ENCODE results near the gene COPS3. TPM values are rescaled to one million over a fixed set of nuclear protein-coding genes. Genes with fewer than 3 reads are reported as not detected.
A peak's percentile ranks its signal among the peaks of the same experiment; 100 is the strongest.
"Not testable (repeated sequence)": the region's sequence is repeated elsewhere in the genome, so short reads cannot be mapped to it uniquely, and the experiment has no call there.

Gene COPS3
- total RNA-seq, 1 donor from 2014 or later: 106 TPM

DNA sequence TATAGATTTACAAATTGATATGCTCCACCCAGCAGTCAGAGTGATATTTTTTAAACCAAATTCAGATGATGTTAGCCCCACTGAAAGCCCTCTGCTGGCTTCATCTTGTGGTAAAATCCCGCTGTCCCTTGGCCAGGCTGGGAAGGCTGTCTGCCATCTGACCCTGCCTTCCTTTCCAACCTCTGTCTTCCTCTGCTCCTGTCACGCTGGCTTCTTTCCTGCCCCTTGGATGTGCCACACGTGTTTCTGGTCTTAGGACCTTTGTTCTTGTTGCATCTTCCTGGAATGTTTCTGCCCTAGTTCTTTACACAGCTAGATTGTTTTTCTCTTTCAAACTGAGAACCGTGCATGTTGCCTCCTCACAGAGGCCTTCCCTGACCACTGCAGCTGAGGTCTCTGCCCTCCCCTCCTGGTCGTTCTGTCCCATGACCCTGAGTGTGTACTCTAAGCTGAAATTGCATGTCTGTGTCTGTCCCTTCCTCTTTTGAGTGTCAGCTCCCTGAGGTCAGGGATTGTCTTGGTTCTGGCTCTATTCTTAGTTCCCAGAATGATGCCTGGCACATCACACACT is 33.5 kb upstream of the COPS3 start:
- H3K27me3 Mint-ChIP-seq (ENCODE audit: low read depth): no peaks in the 10 kb centered on the region
- H3K36me3 Mint-ChIP-seq (ENCODE audit: low read depth): peaks cover 10% of the 10 kb centered on the region
- H3K27ac Mint-ChIP-seq: no peak overlapping the region
- no peaks in the 10 kb centered on the region for H3K9me3 Mint-ChIP-seq
- peaks cover 3% of the 10 kb centered on the region for H3K4me1 Mint-ChIP-seq (ENCODE audit: low read depth)
- no peak overlapping the region for H3K4me3 Mint-ChIP-seq (ENCODE audit: low read depth)
- no peak for DNase-seq (ENCODE audit: low spot score)
- intact Hi-C loops (cut with micrococcal nuclease): loop anchor here (5.0 kb wide), 1 partner anchor 312 kb away; no protein-coding TSS in a partner anchor

DNA sequence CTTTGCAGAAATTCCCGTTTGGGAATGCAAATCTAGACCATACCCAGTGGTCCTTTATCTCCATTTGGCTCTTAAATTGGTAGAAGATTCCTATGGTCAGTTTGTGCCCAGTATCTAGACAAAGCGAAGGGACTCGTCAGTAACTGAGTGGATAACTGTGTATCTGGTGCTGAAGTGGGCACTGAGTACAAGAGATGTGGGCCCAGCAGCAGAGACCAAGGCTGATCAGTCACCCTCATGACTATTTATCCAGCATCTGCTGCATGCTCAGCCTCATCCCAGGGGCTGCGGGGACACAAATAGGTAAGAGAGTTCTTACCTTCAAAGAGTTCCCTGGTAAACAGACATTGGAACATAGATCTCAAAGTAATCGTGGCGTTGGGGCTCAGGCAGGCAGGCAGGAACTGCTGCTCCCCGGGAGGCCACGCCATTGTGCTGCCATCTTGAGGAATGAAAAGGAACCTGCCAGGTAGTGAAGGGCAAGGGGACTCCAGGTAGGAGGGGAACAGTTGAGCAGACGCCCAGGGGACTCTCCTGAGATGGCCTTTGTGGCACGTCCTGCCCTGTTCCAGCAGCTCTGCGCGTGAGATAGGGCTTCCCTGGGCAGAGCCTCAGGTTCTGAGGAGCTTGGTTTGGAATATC is 32.4 kb upstream of the COPS3 start:
- no peaks in the 10 kb centered on the region for H3K9me3 Mint-ChIP-seq
- H3K4me1 Mint-ChIP-seq (ENCODE audit: low read depth): peaks cover 3% of the 10 kb centered on the region
- H3K36me3 Mint-ChIP-seq (ENCODE audit: low read depth): peaks cover 10% of the 10 kb centered on the region
- H3K4me3 Mint-ChIP-seq (ENCODE audit: low read depth): no peak overlapping the region
- DNase-seq (ENCODE audit: low spot score): peak; percentile 58
- H3K27me3 Mint-ChIP-seq (ENCODE audit: low read depth): no peaks in the 10 kb centered on the region
- intact Hi-C loops (cut with micrococcal nuclease): loop anchor here (5.0 kb wide), 1 partner anchor 311 kb away; no protein-coding TSS in a partner anchor
- H3K27ac Mint-ChIP-seq: no peak overlapping the region

DNA sequence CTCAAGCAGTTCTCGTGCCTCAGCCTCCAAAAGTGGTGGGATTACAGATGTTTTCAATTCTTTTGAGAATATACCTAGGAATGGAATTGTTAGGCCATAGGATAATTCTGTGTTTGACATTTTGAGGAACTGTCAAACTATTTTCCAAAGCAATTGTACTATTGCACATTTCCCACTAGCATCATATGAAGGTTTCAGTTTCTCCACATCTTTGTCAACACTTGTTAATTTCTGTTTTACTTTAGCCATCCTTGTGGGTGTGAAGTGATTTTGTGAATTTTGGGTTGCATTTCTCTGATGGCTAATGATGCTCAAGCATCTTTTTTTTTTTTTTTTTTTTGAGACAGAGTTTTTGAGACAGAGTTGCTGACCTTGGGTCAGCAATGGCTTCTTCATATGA is 28.3 kb upstream of the COPS3 start:
- no peaks in the 10 kb centered on the region for H3K27me3 Mint-ChIP-seq (ENCODE audit: low read depth)
- intact Hi-C loops (cut with micrococcal nuclease): no loop called here
- no peak overlapping the region for H3K27ac Mint-ChIP-seq
- H3K4me1 Mint-ChIP-seq (ENCODE audit: low read depth): peaks cover 20% of the 10 kb centered on the region
- H3K36me3 Mint-ChIP-seq (ENCODE audit: low read depth): peaks cover 14% of the 10 kb centered on the region
- DNase-seq (ENCODE audit: low spot score): no peak
- H3K9me3 Mint-ChIP-seq: no peaks in the 10 kb centered on the region
- H3K4me3 Mint-ChIP-seq (ENCODE audit: low read depth): no peak overlapping the region

DNA sequence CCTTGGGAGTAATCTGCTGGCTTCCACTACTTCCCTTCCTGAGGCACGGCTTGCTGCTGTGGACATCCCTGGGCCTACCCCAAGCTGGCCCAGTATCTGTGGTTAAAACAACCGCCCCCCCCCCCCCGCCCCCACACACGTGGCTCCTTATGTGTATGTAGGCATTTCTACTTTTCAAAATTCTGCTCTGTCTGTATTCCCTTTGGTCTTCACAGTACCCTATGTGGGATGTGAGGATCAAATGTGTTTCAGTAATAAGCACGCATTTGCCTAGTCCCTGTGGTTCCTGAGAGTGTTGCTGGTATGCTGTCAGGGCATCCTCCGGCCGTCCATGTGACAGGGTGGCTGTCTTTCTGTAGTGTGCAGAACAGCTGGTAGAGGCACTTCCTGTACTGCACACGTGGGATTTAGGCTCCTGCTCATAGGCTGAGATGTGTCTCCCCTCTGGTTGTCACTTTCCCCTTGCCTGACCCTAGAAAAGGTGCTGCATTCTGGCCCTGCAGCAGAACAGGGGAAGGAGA is 24.3 kb upstream of the COPS3 start:
- peak; percentile 59 for DNase-seq (ENCODE audit: low spot score)
- no peaks in the 10 kb centered on the region for H3K9me3 Mint-ChIP-seq

DNA sequence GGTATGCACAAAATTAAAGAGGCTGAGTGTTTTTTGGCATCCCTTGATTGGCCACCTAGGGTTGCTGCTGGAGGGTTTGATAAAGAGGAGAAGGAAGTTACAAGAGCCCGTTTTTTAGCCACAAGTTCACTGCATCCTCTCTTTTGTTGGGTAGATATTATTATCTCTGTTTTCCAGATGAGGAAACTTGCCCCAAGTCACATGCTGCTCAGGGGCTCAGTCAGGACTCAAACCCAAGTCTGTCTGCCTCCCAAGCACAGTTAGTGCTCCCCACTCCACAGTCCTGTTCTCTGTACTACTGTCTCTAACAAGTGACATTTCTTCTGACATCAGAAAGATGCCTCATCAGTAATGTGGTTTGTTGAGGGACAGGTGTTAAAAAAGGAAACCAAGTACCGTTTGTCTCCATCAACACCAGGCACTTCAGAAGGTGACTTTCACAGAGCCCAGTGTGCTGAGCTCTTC is 23.5 kb upstream of the COPS3 start:
- Mint-ChIP-seq H3K27me3 (ENCODE audit: low read depth) (no peaks in the 10 kb centered on the region), H3K4me3 (ENCODE audit: low read depth) (peak overlapping the region; percentile 85), H3K36me3 (ENCODE audit: low read depth) (peaks cover 5% of the 10 kb centered on the region), H3K27ac (peak overlapping the region; percentile 87), H3K9me3 (no peaks in the 10 kb centered on the region), H3K4me1 (ENCODE audit: low read depth) (peaks cover 36% of the 10 kb centered on the region)
- DNase-seq (ENCODE audit: low spot score): peak; percentile 25
- intact Hi-C loops (cut with micrococcal nuclease): loop anchor here (5.0 kb wide), 3 partner anchors 67 to 288 kb away; partner anchors contain the start of genes FLCN, MED9 and PEMT

More for the DNA sequence above, 24.3 kb upstream of the COPS3 start:
- Mint-ChIP-seq H3K4me1 (ENCODE audit: low read depth) (peaks cover 31% of the 10 kb centered on the region), H3K36me3 (ENCODE audit: low read depth) (peaks cover 10% of the 10 kb centered on the region), H3K27me3 (ENCODE audit: low read depth) (no peaks in the 10 kb centered on the region), H3K4me3 (ENCODE audit: low read depth) (peak overlapping the region; percentile 85), H3K27ac (peak overlapping the region; percentile 92)
- intact Hi-C loops (cut with micrococcal nuclease): loop anchor here (1.0 kb wide), 1 partner anchor 25 kb away; no protein-coding TSS in a partner anchor

DNA sequence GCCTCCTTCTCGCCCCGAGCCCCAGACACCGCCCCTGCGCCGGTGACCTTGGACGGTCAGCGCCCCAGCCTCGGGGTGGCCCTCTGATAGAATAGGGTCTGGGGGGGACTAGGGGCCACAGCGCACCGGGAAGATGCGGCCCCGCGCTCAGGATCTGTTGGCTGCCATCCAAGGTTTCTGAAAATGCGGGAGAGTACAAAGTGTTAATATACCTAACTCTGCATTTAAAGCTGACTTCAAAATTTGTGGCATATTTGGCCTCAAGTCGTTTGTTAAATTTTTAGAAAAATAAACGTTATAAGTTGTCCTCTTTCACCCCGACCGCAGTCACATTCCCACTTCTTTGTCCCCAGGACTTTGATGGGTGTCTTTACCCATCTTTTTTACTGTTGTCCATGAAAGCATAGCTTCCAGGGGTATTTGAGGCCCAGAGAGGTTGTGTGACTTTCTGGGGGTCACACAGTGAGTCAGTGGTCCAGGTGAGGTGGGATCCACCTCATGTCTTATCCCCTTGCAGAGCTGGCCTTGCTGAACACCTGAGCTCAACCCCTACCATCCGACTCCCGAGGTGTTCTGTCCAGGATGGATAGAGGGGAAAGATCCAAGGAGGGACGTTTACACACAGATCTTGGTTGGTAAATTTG is 22.9 kb upstream of the COPS3 start:
- no peaks in the 10 kb centered on the region for H3K9me3 Mint-ChIP-seq
- H3K27me3 Mint-ChIP-seq (ENCODE audit: low read depth): no peaks in the 10 kb centered on the region
- peak overlapping the region; percentile 87 for H3K27ac Mint-ChIP-seq
- no peak for DNase-seq (ENCODE audit: low spot score)
- peak overlapping the region; percentile 85 for H3K4me3 Mint-ChIP-seq (ENCODE audit: low read depth)
- H3K4me1 Mint-ChIP-seq (ENCODE audit: low read depth): peaks cover 36% of the 10 kb centered on the region
- peaks cover 5% of the 10 kb centered on the region for H3K36me3 Mint-ChIP-seq (ENCODE audit: low read depth)
- intact Hi-C loops (cut with micrococcal nuclease): loop anchor here (5.0 kb wide), 3 partner anchors 67 to 288 kb away; partner anchors contain the start of genes FLCN, MED9 and PEMT

DNA sequence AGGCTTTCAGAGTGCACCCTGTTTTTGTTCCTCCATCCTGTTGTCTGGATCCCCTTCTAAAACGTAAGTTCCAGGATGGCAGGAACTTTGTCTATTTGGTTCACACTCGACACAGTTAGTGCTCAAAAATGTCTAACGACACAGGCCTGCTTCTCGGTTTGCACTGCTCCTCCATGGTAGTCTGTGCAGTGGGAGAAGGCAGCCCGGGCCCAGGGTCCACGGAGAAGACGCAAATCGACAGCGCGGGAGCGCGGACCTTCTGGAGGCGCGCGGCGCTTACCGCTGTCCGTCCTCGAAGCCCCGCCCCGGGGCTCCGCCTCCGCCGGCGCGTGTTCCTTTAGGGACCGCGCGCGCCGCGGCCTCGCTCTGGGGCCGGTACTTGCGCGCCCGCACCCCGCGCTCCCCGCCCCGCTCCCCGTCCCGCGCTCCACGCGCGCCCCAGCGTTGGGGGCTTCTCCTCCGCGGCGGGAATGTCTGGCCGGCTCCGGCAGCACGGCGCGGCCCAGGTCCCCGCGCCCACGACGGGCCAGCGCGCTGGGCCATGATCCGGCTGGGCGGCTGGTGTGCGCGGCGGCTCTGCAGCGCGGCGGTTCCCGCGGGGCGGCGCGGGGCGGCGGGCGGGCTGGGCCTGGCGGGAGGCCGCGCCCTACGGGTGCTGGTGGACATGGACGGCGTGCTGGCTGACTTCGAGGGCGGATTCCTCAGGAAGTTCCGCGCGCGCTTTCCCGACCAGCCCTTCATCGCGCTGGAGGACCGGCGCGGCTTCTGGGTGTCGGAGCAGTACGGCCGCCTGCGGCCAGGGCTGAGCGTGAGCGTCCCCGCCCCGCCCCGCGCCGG is 22.2 kb upstream of the COPS3 start, which contains the start of gene NT5M:
NT5M (plus strand) TSS at position 364 of the 837 bp plus-strand sequence; CDS start at position 542, 178 bp downstream.
- no peaks in the 10 kb centered on the region for H3K27me3 Mint-ChIP-seq (ENCODE audit: low read depth)
- peak within 1 kb of the TSS; percentile 87 for H3K27ac Mint-ChIP-seq
- peaks cover 38% of the 10 kb centered on the region for H3K4me1 Mint-ChIP-seq (ENCODE audit: low read depth)
- peaks cover 5% of the 10 kb centered on the region for H3K36me3 Mint-ChIP-seq (ENCODE audit: low read depth)
- DNase-seq (ENCODE audit: low spot score): peak; percentile 71
- intact Hi-C loops (cut with micrococcal nuclease): loop anchor here (5.0 kb wide), 3 partner anchors 66 to 289 kb away; partner anchors contain the start of genes FLCN, MED9 and PEMT
- H3K4me3 Mint-ChIP-seq (ENCODE audit: low read depth): peak within 1 kb of the TSS; percentile 88
- no peaks in the 10 kb centered on the region for H3K9me3 Mint-ChIP-seq

DNA sequence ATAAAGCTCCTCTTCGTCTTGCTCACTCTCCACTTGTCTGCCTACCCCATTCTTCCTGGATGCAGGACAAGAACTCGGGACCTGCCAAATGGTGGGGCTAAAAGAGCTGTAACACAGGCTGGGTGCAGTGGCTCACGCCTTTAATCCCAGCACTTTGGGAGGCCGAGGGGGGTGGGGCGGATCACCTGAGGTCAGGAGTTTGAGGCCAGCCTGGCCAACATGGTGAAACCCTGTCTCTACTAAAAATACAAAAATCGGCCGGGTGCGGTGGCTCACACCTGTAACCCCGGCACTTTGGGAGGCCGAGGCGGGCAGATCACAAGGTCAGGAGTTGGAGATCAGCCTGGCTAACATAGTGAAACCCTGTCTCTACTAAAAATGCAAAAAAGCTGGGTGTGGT is 20.6 kb upstream of the COPS3 start:
- intact Hi-C loops (cut with micrococcal nuclease): loop anchor here (2.0 to 5.0 kb wide), 4 partner anchors 64 to 291 kb away; partner anchors contain the start of genes FLCN, MED9, MPRIP and PEMT
- not testable (repeated sequence) for H3K27ac Mint-ChIP-seq; H3K27me3 Mint-ChIP-seq (ENCODE audit: low read depth); H3K4me3 Mint-ChIP-seq (ENCODE audit: low read depth); DNase-seq (ENCODE audit: low spot score); H3K9me3 Mint-ChIP-seq; H3K36me3 Mint-ChIP-seq (ENCODE audit: low read depth)
- peaks cover 48% of the 10 kb centered on the region for H3K4me1 Mint-ChIP-seq (ENCODE audit: low read depth)

DNA sequence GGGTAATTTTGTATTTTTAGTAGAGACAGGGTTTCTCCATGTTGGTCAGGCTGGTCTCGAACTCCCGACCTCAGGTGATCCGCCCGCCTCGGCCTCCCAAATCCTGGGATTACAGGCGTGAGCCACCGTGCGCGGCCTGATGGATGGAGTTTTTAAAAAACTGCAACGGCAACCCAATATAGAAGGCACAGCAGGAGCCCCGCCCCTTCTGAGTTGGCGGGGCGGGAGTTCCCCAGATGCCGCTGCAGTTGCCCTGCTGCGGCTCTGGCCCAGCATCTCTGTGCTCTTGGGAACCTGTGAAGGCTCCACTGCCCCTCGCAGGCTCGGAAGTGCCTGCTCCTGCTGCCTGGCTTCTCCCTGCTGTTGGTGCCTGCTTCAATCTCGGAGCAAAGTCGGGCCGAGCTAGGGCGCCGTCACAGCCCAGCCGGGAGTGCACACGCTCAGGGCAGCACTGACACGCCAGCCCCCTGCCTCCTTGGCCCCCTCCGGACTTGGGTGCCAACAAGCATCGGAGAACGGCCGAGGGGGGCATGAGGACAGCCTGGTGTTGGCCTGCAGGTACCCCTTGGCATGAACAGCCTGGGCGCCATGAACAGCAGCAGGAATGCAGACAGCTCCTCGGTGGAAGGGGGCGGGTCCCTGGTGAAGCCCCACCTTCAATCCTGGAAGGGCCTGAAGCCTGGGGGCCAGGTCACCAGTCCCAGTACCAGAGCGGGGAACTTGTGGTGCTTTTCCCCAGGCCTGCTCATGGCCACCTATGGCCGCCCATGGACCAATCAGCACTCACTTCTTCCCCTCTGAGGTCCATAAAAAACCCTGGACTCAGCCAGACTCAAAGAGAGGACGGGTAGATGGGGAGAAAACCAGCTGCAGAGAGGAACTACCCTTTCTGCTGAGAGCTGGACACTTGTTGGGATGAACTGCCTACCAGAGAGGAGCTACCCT is 19.9 kb upstream of the COPS3 start:
- peak overlapping the region; percentile 57 for H3K4me3 Mint-ChIP-seq (ENCODE audit: low read depth)
- H3K27ac Mint-ChIP-seq: no peak overlapping the region
- peak; percentile 48 for DNase-seq (ENCODE audit: low spot score)
- H3K27me3 Mint-ChIP-seq (ENCODE audit: low read depth): no peaks in the 10 kb centered on the region
- H3K36me3 Mint-ChIP-seq (ENCODE audit: low read depth): peaks cover 3% of the 10 kb centered on the region
- H3K4me1 Mint-ChIP-seq (ENCODE audit: low read depth): peaks cover 45% of the 10 kb centered on the region
- no peaks in the 10 kb centered on the region for H3K9me3 Mint-ChIP-seq
- intact Hi-C loops (cut with micrococcal nuclease): loop anchor here (2.0 to 5.0 kb wide), 4 partner anchors 64 to 291 kb away; partner anchors contain the start of genes FLCN, MED9, MPRIP and PEMT

DNA sequence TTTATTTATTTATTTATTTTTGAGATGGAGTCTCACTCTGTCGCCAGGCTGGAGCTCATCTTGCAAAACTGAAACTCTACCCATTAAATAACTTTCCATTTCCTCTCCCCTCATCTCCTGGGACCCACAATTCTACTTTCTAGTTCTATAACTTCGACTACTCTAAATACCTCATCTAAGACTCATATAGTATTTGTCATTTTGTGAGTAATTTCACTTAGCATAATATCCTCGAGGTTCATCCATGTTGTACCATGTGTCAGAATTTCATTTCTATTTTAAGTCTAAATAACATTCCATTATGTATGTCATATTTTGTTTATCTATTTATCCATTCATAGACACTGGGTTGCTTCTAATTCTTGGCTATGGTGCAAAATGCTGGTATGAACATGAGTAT is 17.1 kb upstream of the COPS3 start:
- intact Hi-C loops (cut with micrococcal nuclease): no loop called here
- Mint-ChIP-seq H3K27ac (no peak overlapping the region), H3K36me3 (ENCODE audit: low read depth) (no peaks in the 10 kb centered on the region), H3K27me3 (ENCODE audit: low read depth) (no peaks in the 10 kb centered on the region), H3K9me3 (no peaks in the 10 kb centered on the region), H3K4me3 (ENCODE audit: low read depth) (no peak overlapping the region), H3K4me1 (ENCODE audit: low read depth) (peaks cover 26% of the 10 kb centered on the region)
- DNase-seq (ENCODE audit: low spot score): no peak

DNA sequence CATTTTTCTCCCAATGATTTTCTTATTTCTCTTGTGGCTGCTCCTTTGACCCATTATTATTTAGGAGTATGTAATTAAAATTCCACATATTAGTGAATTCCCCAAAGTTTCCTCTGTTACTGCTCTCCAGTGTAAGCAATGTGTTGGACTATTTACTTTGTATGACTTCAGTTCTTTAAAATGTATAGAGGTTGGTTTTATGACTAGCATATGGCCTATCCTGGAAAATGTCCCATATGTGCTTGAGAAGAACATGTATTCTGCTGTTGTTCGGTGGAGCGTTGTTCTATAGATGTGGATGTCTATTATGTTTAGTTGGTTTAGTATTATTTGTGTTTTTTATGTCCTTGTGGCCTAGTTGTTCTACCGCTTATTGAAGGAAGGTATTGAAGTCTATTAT is 16.2 kb upstream of the COPS3 start:
- DNase-seq (ENCODE audit: low spot score): no peak
- Mint-ChIP-seq H3K27me3 (ENCODE audit: low read depth) (no peaks in the 10 kb centered on the region), H3K4me1 (ENCODE audit: low read depth) (peaks cover 22% of the 10 kb centered on the region), H3K27ac (no peak overlapping the region), H3K4me3 (ENCODE audit: low read depth) (no peak overlapping the region), H3K9me3 (no peaks in the 10 kb centered on the region), H3K36me3 (ENCODE audit: low read depth) (no peaks in the 10 kb centered on the region)
- intact Hi-C loops (cut with micrococcal nuclease): no loop called here

Measured in activated T-helper 2 cell treated with anti-CD3 and anti-CD28 coated beads, Interferon-gamma antibody, Interleukin-2, Interleukin-4, amounts not matched to agents 10 μg/mL and 5 μg/mL and 100 μg/mL, durations not matched to agents 14 hours and 24 hours and 36 hours (primary cell).